Fibroblast of lung (primary cell): Measurements from ENCODE around the gene CDKN2A. TPM values are rescaled to one million over a fixed set of nuclear protein-coding genes. Genes with fewer than 3 reads are reported as not detected.

ENCODE experiments used
- DNase-seq, 2 donors: peaks; one replicate each; pipeline versions ENCODE4 v3.0.0 to v3.0.0-alpha.2; 2010; ENCODE audit warnings: low read depth in 2 of 2
- H2AFZ ChIP-seq: 2 replicates; pipeline ENCODE4 v1.5.1; 2012; ENCODE audit warnings: low read length, control low read depth, inconsistent platforms
- H3K27ac ChIP-seq: 2 replicates; pipeline ENCODE4 v1.5.1; 2011; ENCODE audit warnings: low read length, control low read depth; ENCODE audit not compliant: insufficient read depth
- H3K27me3 ChIP-seq: 2 replicates; pipeline ENCODE4 v1.5.1; 2011; ENCODE audit warnings: mild to moderate bottlenecking, low read length; ENCODE audit not compliant: control insufficient read depth, insufficient read depth
- H3K36me3 ChIP-seq: 2 replicates; pipeline ENCODE4 v1.5.1; 2011; ENCODE audit warnings: low read length; ENCODE audit not compliant: control insufficient read depth, insufficient read depth
- H3K4me1 ChIP-seq: 2 replicates; pipeline ENCODE4 v1.5.1; 2011; ENCODE audit warnings: low read length; ENCODE audit not compliant: control insufficient read depth, insufficient read depth; ENCODE audit errors: extremely low read depth
- H3K4me2 ChIP-seq: 2 replicates; pipeline ENCODE4 v1.5.1; 2011; ENCODE audit warnings: low read length, control low read depth; ENCODE audit not compliant: insufficient read depth; ENCODE audit errors: extremely low read depth
- H3K4me3 ChIP-seq, 4 experiments: fragments of 200-600 bp in 1 of 4; sonication (generic) in 1 of 4; replicated peaks in 1 of 4; 2 replicates each; pipeline ENCODE4 v1.5.1; 2011 to 2016; ENCODE audit warnings: low read length in 4 of 4, low read depth in 3 of 4, mild to moderate bottlenecking in 3 of 4, control low read depth in 2 of 4, inconsistent platforms in 1 of 4, mixed read lengths in 1 of 4; ENCODE audit not compliant: insufficient read depth in 1 of 4; ENCODE audit errors: control extremely low read depth in 1 of 4
- H3K79me2 ChIP-seq: 2 replicates; pipeline ENCODE4 v1.5.1; 2012; ENCODE audit warnings: mild to moderate bottlenecking, low read length, inconsistent platforms; ENCODE audit not compliant: control insufficient read depth, insufficient read depth
- H3K9ac ChIP-seq: 2 replicates; pipeline ENCODE4 v1.5.1; 2011; ENCODE audit warnings: mild to moderate bottlenecking, low read length, control low read depth; ENCODE audit not compliant: insufficient read depth
- H3K9me3 ChIP-seq: 2 replicates; pipeline ENCODE4 v1.5.1; 2012; ENCODE audit warnings: low read depth, low read length; ENCODE audit not compliant: control insufficient read depth, insufficient read depth
- H4K20me1 ChIP-seq: 2 replicates; pipeline ENCODE4 v1.5.1; 2011; ENCODE audit warnings: low read length; ENCODE audit not compliant: control insufficient read depth, insufficient read depth; ENCODE audit errors: extremely low read depth
- CTCF ChIP-seq, 2 donors: IDR thresholded peaks in 1 of 2; conservative IDR thresholded peaks in 1 of 2; 1 replicate in 1 of 2; 2 replicates in 1 of 2; pipeline ENCODE4 v1.5.1; 2011 to 2012; ENCODE audit warnings: low read length in 2 of 2, control low read depth in 1 of 2, inconsistent platforms in 1 of 2, low read depth in 1 of 2, mild to moderate bottlenecking in 1 of 2
- EZH2 ChIP-seq: IDR thresholded peaks from 2 replicates; pipeline ENCODE4 v1.5.1; 2012; ENCODE audit warnings: low read length, control low read depth, mild to moderate bottlenecking; ENCODE audit errors: missing control alignments
- polyA plus RNA-seq, 2 donors: library from polyadenylated mRNA; depleted of rRNA in 1 of 2; stranded (reverse) in 1 of 2; unstranded in 1 of 2; fragments of >200 nt; gene quantifications; 2 replicates each; pipeline ENCODE4 v1.2.1, GENCODE V29; 2011 to 2012; ENCODE audit warnings: missing spikeins in 1 of 2
- total RNA-seq: library from RNA; depleted of rRNA; stranded (reverse); fragments of >200 nt; gene quantifications from 2 replicates; pipeline ENCODE4 v1.2.1, GENCODE V29; 2014

Gene CDKN2A
- total and polyA plus RNA-seq, 2 donors (not counting 1 experiment from before 2014, with no cell fraction given), result 19.2 to 23.5 TPM

- DNase-seq, result no peak
- H3K27ac ChIP-seq, result no peak overlapping the region
- H3K36me3 ChIP-seq, result no peaks in the 10 kb centered on the region
- H4K20me1 ChIP-seq, result no peaks in the 10 kb centered on the region
- H3K4me1 ChIP-seq, result no peaks in the 10 kb centered on the region
- no peak overlapping the region for H3K4me2 ChIP-seq
- H3K27me3 ChIP-seq, result no peaks in the 10 kb centered on the region
- H2AFZ ChIP-seq, result no peak overlapping the region
- no peaks in the 10 kb centered on the region for H3K9me3 ChIP-seq
- H3K79me2 ChIP-seq, result no peaks in the 10 kb centered on the region
- H3K9ac ChIP-seq, result no peak overlapping the region
- H3K4me3 ChIP-seq, result no peak overlapping the region
- TF ChIP-seq CTCF (conservative IDR thresholded peaks at IDR 0.05 in 1 of 2, IDR thresholded peaks at IDR 0.05 in 1 of 2; ENCODE audit: low read depth in 1 of 2, low read length in 2 of 2), result no peak
- TF ChIP-seq EZH2, result no peak
Observed at GRCh38 chr9:21941337-21941995, 52.7 kb downstream of the CDKN2A start.

DNA sequence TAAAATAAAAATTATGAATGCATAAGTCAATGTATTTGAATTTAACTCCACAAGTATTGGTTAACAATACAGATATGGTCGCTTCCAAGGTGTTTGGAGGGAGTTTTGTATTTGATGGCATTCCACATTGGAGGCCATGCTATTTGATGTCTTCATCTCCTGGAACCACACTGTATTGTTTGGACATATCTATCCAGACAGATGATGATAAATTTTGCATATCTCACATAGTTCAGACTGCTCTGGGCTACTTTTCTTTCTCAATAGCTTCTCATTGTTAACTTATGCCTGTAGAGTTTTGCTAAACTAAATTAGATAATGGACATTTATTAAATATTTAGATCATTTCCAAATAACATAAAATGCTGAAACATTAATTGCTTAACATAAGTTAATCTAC lies 58.0 kb downstream of the CDKN2A start:
- DNase-seq, result peak in 1 of 2 donors; percentile 25
- peaks cover 3% of the 10 kb centered on the region for H3K4me1 ChIP-seq
- no peaks in the 10 kb centered on the region for H3K79me2 ChIP-seq
- no peak overlapping the region for H3K4me3 ChIP-seq
- H3K9ac ChIP-seq, result no peak overlapping the region
- H2AFZ ChIP-seq, result no peak overlapping the region
- H3K27ac ChIP-seq, result no peak overlapping the region
- H3K36me3 ChIP-seq, result no peaks in the 10 kb centered on the region
- no peaks in the 10 kb centered on the region for H3K9me3 ChIP-seq
- no peak for TF ChIP-seq EZH2
- no peak for TF ChIP-seq CTCF (conservative IDR thresholded peaks at IDR 0.05 in 1 of 2, IDR thresholded peaks at IDR 0.05 in 1 of 2; ENCODE audit: low read depth in 1 of 2, low read length in 2 of 2)
- H3K4me2 ChIP-seq, result no peak overlapping the region
- H4K20me1 ChIP-seq, result no peaks in the 10 kb centered on the region
- no peaks in the 10 kb centered on the region for H3K27me3 ChIP-seq

DNA sequence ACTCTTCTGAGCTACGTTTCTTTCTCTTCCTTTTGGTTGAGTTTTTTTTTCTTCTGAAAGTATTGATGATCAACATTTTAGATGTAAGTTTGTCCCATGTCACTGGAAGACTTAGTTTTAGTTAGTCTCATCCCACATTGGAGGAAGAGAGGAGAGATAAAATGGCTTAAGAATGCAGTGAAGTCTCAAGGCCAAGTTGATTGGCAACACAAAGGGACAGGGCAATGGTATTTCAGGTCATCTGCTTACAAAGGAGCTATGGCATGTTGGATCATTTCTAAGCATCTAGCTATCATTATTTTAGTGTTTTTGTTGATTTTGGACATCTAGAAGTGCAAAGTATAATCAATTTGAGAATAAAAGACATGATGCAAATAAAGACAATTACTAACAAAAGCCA lies 58.6 kb downstream of the CDKN2A start:
- Histone ChIP-seq H4K20me1 (no peaks in the 10 kb centered on the region), H2AFZ (no peak overlapping the region), H3K9ac (no peak overlapping the region), H3K79me2 (no peaks in the 10 kb centered on the region), H3K27me3 (no peaks in the 10 kb centered on the region), H3K9me3 (no peaks in the 10 kb centered on the region), H3K4me1 (peaks cover 3% of the 10 kb centered on the region), H3K27ac (no peak overlapping the region), H3K36me3 (no peaks in the 10 kb centered on the region), H3K4me3 (no peak overlapping the region), H3K4me2 (no peak overlapping the region)
- DNase-seq, result no peak
- TF ChIP-seq CTCF (conservative IDR thresholded peaks at IDR 0.05 in 1 of 2, IDR thresholded peaks at IDR 0.05 in 1 of 2; ENCODE audit: low read depth in 1 of 2, low read length in 2 of 2) (no peak), EZH2 (no peak)
